Cardiac fibroblast (primary cell): ENCODE data around the gene IST1.
"Not testable (repeated sequence)": the region's sequence is repeated elsewhere in the genome, so short reads cannot be mapped to it uniquely, and the experiment has no call there.

Source experiments
- DNase-seq, 2 donors: peaks; one replicate each; pipeline versions ENCODE4 v3.0.0 to v3.0.0-alpha.2; 2010; ENCODE audit warnings: low read depth in 2 of 2
- H3K4me3 ChIP-seq, 2 donors: replicated peaks in 1 of 2; 1 replicate in 1 of 2; 2 replicates in 1 of 2; pipeline ENCODE4 v1.5.1; 2011; ENCODE audit warnings: low read depth in 2 of 2, low read length in 2 of 2, mild to moderate bottlenecking in 2 of 2, moderate library complexity in 1 of 2
- TF ChIP-seq, protein P1 (sequence below): IDR thresholded peaks from one replicate; pipeline ENCODE4 v1.5.1; 2011; ENCODE audit warnings: low read depth, mild to moderate bottlenecking, low read length, inconsistent platforms

IST1 gene

DNA sequence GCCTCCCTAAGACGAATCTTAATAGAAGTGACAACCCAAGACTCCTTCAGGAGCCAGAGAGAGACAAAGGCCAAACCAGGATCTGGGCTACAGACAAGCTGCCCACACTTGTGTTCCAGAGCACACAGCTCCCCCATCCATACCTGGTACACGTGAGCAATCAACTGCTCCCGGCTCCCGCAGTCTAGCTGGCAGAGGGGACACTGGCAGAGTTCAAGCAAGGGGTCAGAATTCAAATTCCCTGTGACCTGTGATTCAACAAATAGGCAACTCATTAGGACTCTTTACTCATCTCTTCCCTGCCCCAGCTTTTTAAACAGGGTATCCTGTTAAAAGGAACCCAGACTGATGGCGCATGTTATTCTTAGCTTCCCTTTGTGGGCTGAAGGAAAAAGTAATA, 31.3 kb upstream of the IST1 start:
- TF ChIP-seq, protein P1, sequence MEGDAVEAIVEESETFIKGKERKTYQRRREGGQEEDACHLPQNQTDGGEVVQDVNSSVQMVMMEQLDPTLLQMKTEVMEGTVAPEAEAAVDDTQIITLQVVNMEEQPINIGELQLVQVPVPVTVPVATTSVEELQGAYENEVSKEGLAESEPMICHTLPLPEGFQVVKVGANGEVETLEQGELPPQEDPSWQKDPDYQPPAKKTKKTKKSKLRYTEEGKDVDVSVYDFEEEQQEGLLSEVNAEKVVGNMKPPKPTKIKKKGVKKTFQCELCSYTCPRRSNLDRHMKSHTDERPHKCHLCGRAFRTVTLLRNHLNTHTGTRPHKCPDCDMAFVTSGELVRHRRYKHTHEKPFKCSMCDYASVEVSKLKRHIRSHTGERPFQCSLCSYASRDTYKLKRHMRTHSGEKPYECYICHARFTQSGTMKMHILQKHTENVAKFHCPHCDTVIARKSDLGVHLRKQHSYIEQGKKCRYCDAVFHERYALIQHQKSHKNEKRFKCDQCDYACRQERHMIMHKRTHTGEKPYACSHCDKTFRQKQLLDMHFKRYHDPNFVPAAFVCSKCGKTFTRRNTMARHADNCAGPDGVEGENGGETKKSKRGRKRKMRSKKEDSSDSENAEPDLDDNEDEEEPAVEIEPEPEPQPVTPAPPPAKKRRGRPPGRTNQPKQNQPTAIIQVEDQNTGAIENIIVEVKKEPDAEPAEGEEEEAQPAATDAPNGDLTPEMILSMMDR: no peak
- H3K4me3 ChIP-seq: no peak overlapping the region
- no peak for DNase-seq

DNA sequence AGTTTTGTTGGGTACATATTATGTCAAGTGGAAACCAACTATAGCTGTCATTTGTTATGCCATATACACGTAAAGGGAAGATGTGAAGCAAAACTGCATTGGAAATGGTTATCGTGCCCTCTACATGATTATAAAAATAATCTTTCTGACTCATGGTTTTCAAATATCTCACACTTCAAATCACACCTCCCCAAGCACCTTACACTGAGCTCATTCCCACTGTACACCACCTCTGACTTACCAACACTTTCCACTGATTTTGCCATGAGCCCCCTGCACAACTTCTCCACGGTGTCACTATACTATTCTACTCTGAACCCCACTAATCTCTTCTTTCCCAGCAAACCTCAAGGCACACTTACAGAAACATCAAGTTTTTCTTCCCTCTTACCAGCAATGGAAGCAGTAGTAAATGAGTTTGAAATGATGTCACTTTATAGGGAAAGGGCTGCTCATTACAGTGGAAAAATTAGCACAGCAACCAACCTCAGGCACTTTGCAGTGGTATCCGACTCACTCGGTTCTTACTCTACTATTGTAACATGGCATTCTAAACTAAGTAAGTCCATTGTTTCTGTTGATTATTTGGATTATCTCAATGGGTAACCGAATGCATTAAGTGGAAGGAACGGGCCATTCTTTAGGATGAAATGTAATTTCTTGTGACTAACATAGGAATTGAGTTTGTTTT, 30.0 kb upstream of the IST1 start:
- no peak for DNase-seq
- TF ChIP-seq, protein P1: no peak
- H3K4me3 ChIP-seq: no peak overlapping the region

DNA sequence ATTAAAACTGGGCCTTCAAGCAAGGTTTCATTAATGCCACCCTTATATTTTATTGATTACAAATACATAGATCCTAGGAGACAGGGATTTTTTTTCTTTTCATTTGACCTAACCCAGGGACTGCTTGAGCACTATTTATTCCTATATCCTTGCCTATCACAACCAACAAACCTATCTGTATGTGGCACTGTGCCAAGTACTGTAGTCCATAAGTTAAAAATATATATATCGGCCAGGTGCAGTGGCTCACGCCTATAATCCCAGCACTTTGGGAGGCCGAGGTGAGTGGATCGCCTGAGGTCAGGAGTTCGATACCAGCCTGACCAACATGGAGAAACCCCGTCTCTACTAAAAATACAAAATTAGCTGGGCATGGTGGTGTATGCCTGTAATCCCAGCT, 28.2 kb upstream of the IST1 start:
- not testable (repeated sequence) for H3K4me3 ChIP-seq, DNase-seq

DNA sequence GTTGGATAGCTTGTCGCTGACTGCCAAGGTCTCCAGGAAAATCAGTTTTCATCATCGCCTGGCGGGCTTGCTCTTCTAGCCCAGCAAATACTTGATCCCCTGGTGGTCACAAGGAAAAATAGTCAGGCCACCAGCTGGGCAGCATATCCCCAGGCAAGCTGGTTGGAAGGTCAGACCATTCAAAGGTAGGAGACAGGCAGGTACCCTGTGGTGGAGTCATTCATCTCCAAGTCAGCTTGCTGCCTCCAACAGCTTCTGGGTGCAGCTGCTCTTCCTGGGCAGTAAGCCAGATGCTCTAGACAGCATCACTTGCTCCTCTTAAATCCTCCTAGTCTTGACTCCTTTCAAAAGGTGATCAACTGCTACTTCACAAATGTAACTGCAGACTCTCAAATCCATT, 27.4 kb upstream of the IST1 start:
- TF ChIP-seq, protein P1: no peak
- DNase-seq: no peak
- no peak overlapping the region for H3K4me3 ChIP-seq

DNA sequence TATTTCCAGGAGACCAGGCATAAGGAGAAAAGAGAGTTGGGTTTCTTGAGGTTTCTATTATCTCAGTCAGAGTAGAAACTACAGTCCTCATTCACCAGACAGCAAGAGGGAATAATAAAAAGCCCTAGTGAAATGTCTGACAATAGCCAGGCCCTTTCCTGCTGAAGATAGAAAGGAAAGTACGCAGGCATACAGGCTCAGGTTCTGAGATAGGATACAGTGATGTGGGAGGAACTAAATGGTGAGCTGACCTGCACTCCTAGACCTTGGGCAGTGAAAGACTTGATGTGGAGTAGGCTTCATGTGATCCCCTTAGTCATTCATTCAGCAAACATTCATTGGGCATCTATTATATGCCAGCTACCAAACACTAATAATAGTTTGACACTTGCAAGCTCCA, 26.2 kb upstream of the IST1 start:
- no peak overlapping the region for H3K4me3 ChIP-seq
- TF ChIP-seq, protein P1: no peak
- DNase-seq: no peak

DNA sequence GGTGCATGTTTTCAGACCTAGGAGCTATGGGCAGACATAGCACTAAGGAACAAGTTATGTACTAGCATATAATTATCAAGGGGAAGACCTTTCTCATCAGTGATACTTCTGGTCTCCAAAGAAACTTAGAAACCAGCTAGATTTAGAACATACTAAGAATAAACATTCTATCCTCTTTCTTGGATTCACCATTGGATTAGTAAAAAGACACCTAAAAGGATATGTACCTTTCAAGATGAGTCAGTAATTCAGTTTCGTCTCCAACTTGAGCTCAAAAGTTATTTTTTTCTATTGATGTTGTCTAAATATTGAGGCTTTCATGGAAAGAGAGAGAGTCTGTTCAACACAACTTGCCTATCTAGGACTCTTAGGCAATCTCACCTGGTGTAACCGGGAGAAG, 24.5 kb upstream of the IST1 start:
- TF ChIP-seq, protein P1: no peak
- no peak overlapping the region for H3K4me3 ChIP-seq
- DNase-seq: no peak

DNA sequence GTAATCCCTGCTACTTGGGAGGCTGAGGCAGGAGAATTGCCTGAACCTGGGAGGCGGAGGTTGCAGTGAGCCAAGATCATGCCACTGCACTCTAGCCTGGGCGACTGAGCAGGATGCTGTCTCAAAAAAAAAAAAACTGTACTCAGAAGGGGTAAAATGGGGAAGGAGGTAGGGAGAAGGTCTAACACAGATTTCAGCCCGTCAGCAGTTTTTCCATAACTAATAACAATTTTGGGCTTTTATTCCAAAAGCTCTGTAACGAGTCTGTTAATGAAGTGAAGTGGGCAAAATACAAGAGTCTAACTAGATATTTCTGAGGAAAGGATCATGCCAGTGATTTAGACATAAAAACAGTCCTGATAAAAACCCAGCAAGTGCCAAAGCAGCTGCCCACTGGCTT, 22.1 kb upstream of the IST1 start:
- TF ChIP-seq, protein P1: no peak
- no peak for DNase-seq
- H3K4me3 ChIP-seq: no peak overlapping the region
